H9 (cell line): ENCODE data around the gene ANKRD11. TPM values are rescaled to one million over a fixed set of nuclear protein-coding genes. Genes with fewer than 3 reads are reported as not detected.

Experiments
- DNase-seq: peaks from one replicate; pipeline ENCODE4 v3.0.0-alpha.2; 2017
- H2AFZ ChIP-seq: one replicate; pipeline ENCODE4 v1.6.1; 2013; ENCODE audit warnings: mild to moderate bottlenecking, low read length, control low read depth, moderate library complexity
- H2AK5ac ChIP-seq: 2 replicates; pipeline ENCODE4 v1.6.1; 2013; ENCODE audit warnings: low read length, control low read depth, mixed read lengths; ENCODE audit not compliant: insufficient read length
- H2BK120ac ChIP-seq: one replicate; pipeline ENCODE4 v1.6.1; 2013; ENCODE audit warnings: low read depth, mild to moderate bottlenecking, low read length, control low read depth, inconsistent platforms; ENCODE audit not compliant: poor library complexity, severe bottlenecking
- H2BK12ac ChIP-seq: 2 replicates; pipeline ENCODE4 v1.6.1; 2013; ENCODE audit warnings: low read length, control low read depth, mixed read lengths, low read depth; ENCODE audit not compliant: insufficient read length
- H2BK15ac ChIP-seq: 2 replicates; pipeline ENCODE4 v1.6.1; 2013; ENCODE audit warnings: low read depth, low read length, control low read depth
- H2BK20ac ChIP-seq: one replicate; pipeline ENCODE4 v1.6.1; 2013; ENCODE audit warnings: low read depth, mild to moderate bottlenecking, low read length, control low read depth, inconsistent platforms; ENCODE audit not compliant: poor library complexity, severe bottlenecking
- H2BK5ac ChIP-seq: 2 replicates; pipeline ENCODE4 v1.6.1; 2013; ENCODE audit warnings: low read length, control low read depth, mixed read lengths; ENCODE audit not compliant: insufficient read length
- H3K14ac ChIP-seq: 2 replicates; pipeline ENCODE4 v1.6.1; 2013; ENCODE audit warnings: low read length, control low read depth; ENCODE audit not compliant: insufficient read depth
- H3K18ac ChIP-seq: 2 replicates; pipeline ENCODE4 v1.6.1; 2013; ENCODE audit warnings: low read depth, mild to moderate bottlenecking, mixed read lengths, low read length, control low read depth; ENCODE audit not compliant: insufficient read length
- H3K23ac ChIP-seq: 2 replicates; pipeline ENCODE4 v1.6.1; 2013; ENCODE audit warnings: low read length, control low read depth, mixed read lengths, low read depth; ENCODE audit not compliant: insufficient read length
- H3K23me2 ChIP-seq: 2 replicates; pipeline ENCODE4 v1.6.1; 2013; ENCODE audit warnings: low read depth, mild to moderate bottlenecking, mixed read lengths, low read length, control low read depth; ENCODE audit not compliant: insufficient read length, poor library complexity, severe bottlenecking
- H3K27ac ChIP-seq: 2 replicates; pipeline ENCODE4 v1.5.1; 2013; ENCODE audit warnings: low read length, control low read depth, mixed read lengths, low read depth; ENCODE audit not compliant: insufficient read length
- H3K27me3 ChIP-seq: 2 replicates; pipeline ENCODE4 v1.6.1; 2013; ENCODE audit warnings: low read length, control low read depth, inconsistent platforms; ENCODE audit not compliant: insufficient read depth
- H3K4ac ChIP-seq: 2 replicates; pipeline ENCODE4 v1.6.1; 2013; ENCODE audit warnings: low read depth, mild to moderate bottlenecking, control low read depth, inconsistent platforms, low read length, moderate library complexity
- H3K4me1 ChIP-seq: 2 replicates; pipeline ENCODE4 v1.6.1; 2013; ENCODE audit warnings: low read length, control low read depth, inconsistent platforms; ENCODE audit not compliant: insufficient read depth
- H3K4me2 ChIP-seq: 2 replicates; pipeline ENCODE4 v1.6.1; 2013; ENCODE audit warnings: low read length, control low read depth, mixed read lengths; ENCODE audit not compliant: insufficient read length, insufficient read depth
- H3K56ac ChIP-seq: 2 replicates; pipeline ENCODE4 v1.6.1; 2013; ENCODE audit warnings: low read depth, mild to moderate bottlenecking, mixed read lengths, low read length, control low read depth; ENCODE audit not compliant: insufficient read length
- H3K79me1 ChIP-seq: 2 replicates; pipeline ENCODE4 v1.6.1; 2013; ENCODE audit warnings: low read depth, mild to moderate bottlenecking, moderate library complexity, low read length, control low read depth, inconsistent platforms; ENCODE audit not compliant: insufficient read depth, poor library complexity, severe bottlenecking
- H3K79me2 ChIP-seq: 2 replicates; pipeline ENCODE4 v1.6.1; 2013; ENCODE audit warnings: low read length, control low read depth, inconsistent platforms; ENCODE audit not compliant: insufficient read depth
- H3K9ac ChIP-seq: 2 replicates; pipeline ENCODE4 v1.6.1; 2013; ENCODE audit warnings: low read length, control low read depth, mixed read lengths; ENCODE audit not compliant: insufficient read length; ENCODE audit errors: extremely low read depth
- H3K9me3 ChIP-seq: one replicate; pipeline ENCODE4 v1.6.1; 2013; ENCODE audit warnings: low read depth, low read length, inconsistent platforms; ENCODE audit not compliant: control insufficient read depth
- H3T11ph ChIP-seq: one replicate; pipeline ENCODE4 v1.6.1; 2013; ENCODE audit warnings: mild to moderate bottlenecking, low read length, control low read depth, inconsistent platforms
- H4K20me1 ChIP-seq: one replicate; pipeline ENCODE4 v1.6.1; 2013; ENCODE audit not compliant: control insufficient read depth, insufficient read length, insufficient read depth
- H4K5ac ChIP-seq: 2 replicates; pipeline ENCODE4 v1.6.1; 2013; ENCODE audit warnings: low read depth, mild to moderate bottlenecking, mixed read lengths, low read length, control low read depth; ENCODE audit not compliant: insufficient read length
- H4K8ac ChIP-seq: replicated peaks from 2 replicates; pipeline ENCODE4 v1.6.1; 2013; ENCODE audit warnings: low read length, control low read depth, mixed read lengths, low read depth; ENCODE audit not compliant: insufficient read length
- H4K91ac ChIP-seq: 2 replicates; pipeline ENCODE4 v1.6.1; 2013; ENCODE audit warnings: low read depth, mild to moderate bottlenecking, moderate library complexity, mixed read lengths, low read length, control low read depth; ENCODE audit not compliant: insufficient read length
- H3K27ac Mint-ChIP-seq, 3 experiments: 2 replicates in 2 of 3; 3 replicates in 1 of 3; pipeline ENCODE4 v1.8.0; 2020 to 2021; ENCODE audit warnings: mixed read lengths in 3 of 3, mild to moderate bottlenecking in 1 of 3, moderate library complexity in 1 of 3
- H3K27me3 Mint-ChIP-seq: 2 replicates; pipeline ENCODE4 v1.8.0; 2021; ENCODE audit warnings: low read depth, mild to moderate bottlenecking, moderate library complexity, mixed read lengths
- H3K36me3 Mint-ChIP-seq, 3 experiments: 2 replicates in 2 of 3; 3 replicates in 1 of 3; pipeline ENCODE4 v1.8.0; 2020 to 2021; ENCODE audit warnings: low read depth in 3 of 3, mixed read lengths in 3 of 3; ENCODE audit not compliant: insufficient read depth in 1 of 3
- H3K4me1 Mint-ChIP-seq, 2 experiments: 2 replicates each; pipeline ENCODE4 v1.8.0; 2020; ENCODE audit warnings: mixed read lengths in 2 of 2
- H3K4me3 Mint-ChIP-seq, 2 experiments: 2 replicates in 1 of 2; 3 replicates in 1 of 2; pipeline ENCODE4 v1.8.0; 2020 to 2021; ENCODE audit warnings: mild to moderate bottlenecking in 2 of 2, mixed read lengths in 2 of 2, moderate library complexity in 1 of 2
- H3K9me3 Mint-ChIP-seq, 2 experiments: 2 replicates in 1 of 2; 3 replicates in 1 of 2; pipeline ENCODE4 v1.8.0; 2020; ENCODE audit warnings: mild to moderate bottlenecking in 2 of 2, mixed read lengths in 2 of 2, moderate library complexity in 1 of 2
- WGBS: extraction: QIAGEN DNeasy Blood & Tissue Kit; methylation state at CpG from one replicate; pipeline ENCODE4 v1.1.7; 2013; ENCODE audit warnings: missing lambda C conversion rate, low lambda C conversion rate, mixed read lengths; ENCODE audit not compliant: insufficient read length; ENCODE audit errors: extremely low coverage; 5-methylcytosine and 5-hydroxymethylcytosine counted together
- total RNA-seq: library from RNA; stranded (reverse); gene quantifications from 2 replicates; pipeline ENCODE4 v1.2.1, GENCODE V29; 2021
- TF ChIP-seq, protein P1 (sequence below): fragments of 200-600 bp; sonication (generic); conservative IDR thresholded peaks from 3 replicates; pipeline ENCODE4 v1.8.0; 2021; ENCODE audit warnings: antibody characterized with exemption, mild to moderate bottlenecking

The ANKRD11 gene
- total RNA-seq, 1 experiment from 2014 or later: 181 TPM

GRCh38 chr16:89317729-89318429 is 172.5 kb downstream of the ANKRD11 start:
- Histone ChIP-seq H3K4me2 (no peak overlapping the region), H3K4ac (no peak overlapping the region), H4K91ac (no peak overlapping the region), H2BK15ac (no peak overlapping the region), H4K5ac (no peak overlapping the region), H2AK5ac (no peak overlapping the region), H2BK5ac (no peak overlapping the region), H3K79me1 (peaks cover 13% of the 10 kb centered on the region), H3K23me2 (no peaks in the 10 kb centered on the region), H3K23ac (no peak overlapping the region), H3K14ac (no peak overlapping the region), H3T11ph (no peak overlapping the region), H3K56ac (no peak overlapping the region), H3K9me3 (no peaks in the 10 kb centered on the region), H2BK120ac (no peak overlapping the region), H4K20me1 (no peaks in the 10 kb centered on the region), H2AFZ (no peak overlapping the region), H3K4me1 (peaks cover 13% of the 10 kb centered on the region; the same call in 1 of the 2 replicates), H3K18ac (no peak overlapping the region), H3K9ac (no peak overlapping the region), H3K27me3 (no peaks in the 10 kb centered on the region), H3K27ac (no peak overlapping the region), H2BK20ac (no peak overlapping the region), H3K79me2 (peaks cover 78% of the 10 kb centered on the region; the same call in 1 of the 2 replicates), H2BK12ac (no peak overlapping the region), H4K8ac (no peak overlapping the region)
- H3K9me3 Mint-ChIP-seq: no peaks in the 10 kb centered on the region
- no peak overlapping the region; a peak in 1 of 5 replicates for H3K4me3 Mint-ChIP-seq
- H3K4me1 Mint-ChIP-seq: peaks cover 62 to 85% of the 10 kb centered on the region in 2 experiments
- DNase-seq: no peak
- H3K27ac Mint-ChIP-seq: peak overlapping the region; percentile 66 to 94 (median 92); a peak in 6 of 7 replicates
- no CpG with 5 or more reads among the region's 23 CpGs for WGBS
- peaks cover 9 to 26% (median 23%) of the 10 kb centered on the region in 3 experiments; a peak in 6 of 7 replicates for H3K36me3 Mint-ChIP-seq
- H3K27me3 Mint-ChIP-seq: no peaks in the 10 kb centered on the region; the same call in 1 of the 2 replicates
- TF ChIP-seq, protein P1, sequence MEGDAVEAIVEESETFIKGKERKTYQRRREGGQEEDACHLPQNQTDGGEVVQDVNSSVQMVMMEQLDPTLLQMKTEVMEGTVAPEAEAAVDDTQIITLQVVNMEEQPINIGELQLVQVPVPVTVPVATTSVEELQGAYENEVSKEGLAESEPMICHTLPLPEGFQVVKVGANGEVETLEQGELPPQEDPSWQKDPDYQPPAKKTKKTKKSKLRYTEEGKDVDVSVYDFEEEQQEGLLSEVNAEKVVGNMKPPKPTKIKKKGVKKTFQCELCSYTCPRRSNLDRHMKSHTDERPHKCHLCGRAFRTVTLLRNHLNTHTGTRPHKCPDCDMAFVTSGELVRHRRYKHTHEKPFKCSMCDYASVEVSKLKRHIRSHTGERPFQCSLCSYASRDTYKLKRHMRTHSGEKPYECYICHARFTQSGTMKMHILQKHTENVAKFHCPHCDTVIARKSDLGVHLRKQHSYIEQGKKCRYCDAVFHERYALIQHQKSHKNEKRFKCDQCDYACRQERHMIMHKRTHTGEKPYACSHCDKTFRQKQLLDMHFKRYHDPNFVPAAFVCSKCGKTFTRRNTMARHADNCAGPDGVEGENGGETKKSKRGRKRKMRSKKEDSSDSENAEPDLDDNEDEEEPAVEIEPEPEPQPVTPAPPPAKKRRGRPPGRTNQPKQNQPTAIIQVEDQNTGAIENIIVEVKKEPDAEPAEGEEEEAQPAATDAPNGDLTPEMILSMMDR: no peak
